Heart left ventricle (tissue), 16 donors: ENCODE results near the gene ELANE. TPM values are rescaled to one million over a fixed set of nuclear protein-coding genes. Genes with fewer than 3 reads are reported as not detected.

Source experiments
- ATAC-seq, 4 donors: fragments of 200-7000 bp; cut with Tn5 transposase; one replicate each; pipeline ENCODE4 v1.9.1; 2020 to 2022; ENCODE audit warnings: moderate library complexity in 4 of 4, mild to moderate bottlenecking in 3 of 4, moderate number of reproducible peaks in 1 of 4
- DNase-seq, 5 donors: peaks; one replicate each; pipeline ENCODE4 v3.0.0-alpha.2; 2020
- H3K27ac ChIP-seq, 12 donors: fragments of 200-600 bp; sonication (generic) in 4 of 12; one replicate each; pipeline versions ENCODE4 v1.5.0 to v1.8.0; 2016 to 2022; ENCODE audit warnings: mild to moderate bottlenecking in 2 of 12
- H3K27me3 ChIP-seq, 9 donors: fragments of 200-600 bp; sonication (generic) in 2 of 9; one replicate each; pipeline versions ENCODE4 v1.5.1 to v1.8.0; 2016 to 2022; ENCODE audit warnings: mild to moderate bottlenecking in 3 of 9
- H3K36me3 ChIP-seq, 9 donors: fragments of 200-600 bp; sonication (generic) in 2 of 9; one replicate each; pipeline versions ENCODE4 v1.5.0 to v1.8.0; 2018 to 2022; ENCODE audit warnings: mild to moderate bottlenecking in 2 of 9
- H3K4me1 ChIP-seq, 12 donors: fragments of 200-600 bp; sonication (generic) in 4 of 12; one replicate each; pipeline versions ENCODE4 v1.5.0 to v1.8.0; 2016 to 2022; ENCODE audit warnings: mild to moderate bottlenecking in 3 of 12
- H3K4me3 ChIP-seq, 12 donors: fragments of 200-600 bp; sonication (generic) in 4 of 12; one replicate each; pipeline versions ENCODE4 v1.5.0 to v1.8.0; 2017 to 2022; ENCODE audit warnings: mild to moderate bottlenecking in 9 of 12, moderate library complexity in 4 of 12
- H3K9me3 ChIP-seq, 12 donors: fragments of 200-600 bp; sonication (generic) in 4 of 12; one replicate each; pipeline versions ENCODE4 v1.5.0 to v1.8.0; 2016 to 2022; ENCODE audit warnings: mild to moderate bottlenecking in 1 of 12
- CTCF ChIP-seq, 12 donors: fragments of 200-600 bp; sonication (generic) in 4 of 12; IDR thresholded peaks; one replicate each; pipeline versions ENCODE4 v1.5.0 to v1.8.0; 2018 to 2022; ENCODE audit warnings: antibody characterized with exemption in 12 of 12, mild to moderate bottlenecking in 5 of 12
- POLR2A ChIP-seq, 2 donors: fragments of 450-650 bp; IDR thresholded peaks; one replicate each; pipeline ENCODE4 v1.6.1; 2017; ENCODE audit warnings: antibody characterized with exemption in 2 of 2, mild to moderate bottlenecking in 2 of 2, moderate library complexity in 2 of 2
- WGBS, 4 donors: extraction: QIAGEN DNeasy Blood & Tissue Kit in 2 of 4; methylation state at CpG; one replicate each; pipeline versions ENCODE4 v1.1.5 to v1.1.7; 2013 to 2018; 5-methylcytosine and 5-hydroxymethylcytosine counted together
- intact Hi-C, 10 donors: fragments of 100-400 bp; cut with DNase I; formaldehyde crosslinking; loops; one replicate each; pipeline versions ENCODE4 v1.11.1 to v1.14.2; 2022
- microRNA counts, 2 donors: library from miRNA; unstranded; fragments of <30 nt; microRNA quantifications; one replicate each; lab custom pipeline; 2016
- microRNA-seq, 4 donors: library from miRNA; unstranded; fragments of <30 nt; microRNA quantifications; one replicate each; pipeline versions ENCODE4 to v1.2.0, GENCODE V29; 2017 to 2020
- polyA plus RNA-seq, 2 donors: library from polyadenylated mRNA; stranded (reverse); fragments of 200-250 nt; gene quantifications; one replicate each; pipeline ENCODE4 v1.2.3, GENCODE V29; 2013
- total RNA-seq, 9 donors: library from RNA; depleted of rRNA in 2 of 9; stranded (reverse); fragments of >200 nt in 2 of 9; fragmentation: NEBNext Ultra II Directional in 3 of 9; extraction: Animal tissue kit (Norgen Biotek cat#: 25700) in 3 of 9; gene quantifications; one replicate each; pipeline versions ENCODE4 v1.1.0 to v1.2.4, GENCODE V29; 2016 to 2023
- donor health status: ischemic (EF 13 %, LVEDD 7.1; RV severe dilation, severe dysfunction).
- donor health status: healthy with polysubstance abuse.
- donor health status: DM: no; HTN: yes; CAD: no.
- donor health status: DM: no; HTN: no; CAD: no.
- donor health status: ischemic (EF 25% LVEDD 6.9; RV normal size, moderate dysfunction).
- donor health status: ischemic (EF 25% LVEDD 5.7; RV mildly dilated, moderate dysfunction).
- donor health status: healthy.
- donor health status: DM: yes; HTN: yes; CAD: no.
- donor health status: ischemic (EF 35%, LVEDD 5.7; RV mildly dilated, moderate dysfunction).
- donor health status: nonischemic (EF 11% LVEDD 7.7; RV severe dilation, severe dysfunction).
- donor health status: DM: yes; HTN: yes; CAD: no.
- donor health status: PGD.
- donor health status: ischemic (EF 29% LVEDD 5.4; RV normal size, mild dysfunction).
- donor health status: nonischemic (EF 23%, LVEDD 6.1; RV moderate dilation, normal function).

ELANE gene
- total and polyA plus RNA-seq, 11 donors = 0.42 to 1.8 (median 1.2) TPM; not detected in 5

DNA sequence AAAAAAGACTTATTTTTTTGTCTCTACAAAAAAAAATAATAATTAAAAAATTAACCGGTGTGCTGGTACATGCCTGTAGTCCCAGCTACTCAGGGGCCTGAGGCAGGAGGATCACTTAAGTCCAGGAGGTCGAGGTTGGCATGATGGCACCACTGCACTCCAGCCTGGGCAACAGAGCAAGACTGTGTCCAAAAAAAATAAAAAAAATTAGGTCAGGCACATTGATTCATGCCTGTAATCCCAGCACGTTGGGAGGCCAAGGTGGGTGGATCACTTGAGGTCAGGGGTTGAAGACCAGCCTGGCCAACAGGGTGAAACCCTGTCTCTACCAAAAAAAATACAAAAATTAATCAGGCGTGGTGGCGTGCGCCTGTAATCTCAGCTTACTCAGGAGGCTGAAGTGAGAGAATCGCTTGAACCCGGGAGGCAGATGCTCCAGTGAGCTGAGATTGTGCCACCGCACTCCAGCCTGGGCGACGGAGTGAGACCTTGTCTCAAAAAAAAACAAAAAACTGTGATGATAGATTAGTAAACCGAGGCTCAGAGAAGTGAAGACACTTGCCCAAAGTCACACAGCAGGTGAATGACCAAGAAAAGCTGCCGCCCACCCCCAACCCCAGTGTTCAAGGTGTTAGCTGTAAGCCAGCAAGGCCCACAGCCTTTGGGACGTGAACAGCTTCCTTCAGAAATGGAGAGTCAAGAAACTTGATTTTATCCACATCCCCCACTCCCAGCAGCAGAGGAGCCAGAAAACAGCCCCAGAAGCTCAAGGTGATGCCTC lies 50.5 kb downstream of the ELANE start:
- H3K36me3 ChIP-seq = peaks cover 0 to 31% (median 12%) of the 10 kb centered on the region in 9 donors
- DNase-seq = no peak
- no peak for ATAC-seq
- H3K27ac ChIP-seq = no peak overlapping the region
- no peaks in the 10 kb centered on the region for H3K27me3 ChIP-seq
- H3K4me3 ChIP-seq = no peak overlapping the region
- H3K4me1 ChIP-seq = peaks cover 0 to 8% (median 0%) of the 10 kb centered on the region in 12 donors
- WGBS, 4 donors = 91 to 93% (median 93%) methylated on average over 14 of the region's 14 CpGs
- intact Hi-C loops = no loop called here
- TF ChIP-seq POLR2A (IDR thresholded peaks at IDR 0.05) (no peak), CTCF (IDR thresholded peaks at IDR 0.05) (no peak)
- H3K9me3 ChIP-seq = no peaks in the 10 kb centered on the region

DNA sequence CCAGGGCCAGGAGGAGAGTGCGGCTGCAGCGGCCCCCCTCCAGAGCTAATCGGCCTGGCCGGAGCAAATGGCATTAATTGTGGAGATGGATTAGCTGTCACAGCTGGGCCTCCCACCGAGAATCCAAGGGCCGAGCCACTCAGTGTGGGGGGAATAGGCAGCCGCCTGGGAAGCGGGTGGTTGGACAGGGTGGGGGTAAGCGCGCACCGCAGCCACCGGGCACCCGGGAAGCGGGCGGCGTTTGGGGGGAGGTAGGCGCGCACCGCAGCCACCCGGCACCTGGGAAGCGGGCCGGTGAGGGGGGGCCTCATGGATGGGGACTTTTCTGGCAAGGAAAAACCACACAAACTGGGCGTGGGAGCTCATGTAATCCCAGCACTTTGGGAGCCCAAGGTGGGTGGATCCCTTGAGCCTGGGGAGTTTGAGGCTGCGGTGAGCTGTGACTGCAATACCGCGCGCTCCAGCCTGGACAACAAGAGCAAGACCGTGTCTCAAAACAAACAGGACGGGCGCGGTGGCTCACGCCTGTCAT lies 51.2 kb downstream of the ELANE start:
- intact Hi-C loops = no loop called here
- H3K9me3 ChIP-seq = no peaks in the 10 kb centered on the region
- DNase-seq (no peak), ATAC-seq (no peak)
- H3K4me3 ChIP-seq = no peak overlapping the region
- peaks cover 0 to 14% (median 0%) of the 10 kb centered on the region in 12 donors for H3K4me1 ChIP-seq
- TF ChIP-seq POLR2A (IDR thresholded peaks at IDR 0.05) (no peak), CTCF (IDR thresholded peaks at IDR 0.05) (no peak)
- no peaks in the 10 kb centered on the region for H3K27me3 ChIP-seq
- H3K27ac ChIP-seq = no peak overlapping the region
- peaks cover 0 to 29% (median 12%) of the 10 kb centered on the region in 9 donors for H3K36me3 ChIP-seq
- WGBS, 4 donors = 84 to 87% (median 85%) methylated on average over 28 to 32 of the region's 32 CpGs

DNA sequence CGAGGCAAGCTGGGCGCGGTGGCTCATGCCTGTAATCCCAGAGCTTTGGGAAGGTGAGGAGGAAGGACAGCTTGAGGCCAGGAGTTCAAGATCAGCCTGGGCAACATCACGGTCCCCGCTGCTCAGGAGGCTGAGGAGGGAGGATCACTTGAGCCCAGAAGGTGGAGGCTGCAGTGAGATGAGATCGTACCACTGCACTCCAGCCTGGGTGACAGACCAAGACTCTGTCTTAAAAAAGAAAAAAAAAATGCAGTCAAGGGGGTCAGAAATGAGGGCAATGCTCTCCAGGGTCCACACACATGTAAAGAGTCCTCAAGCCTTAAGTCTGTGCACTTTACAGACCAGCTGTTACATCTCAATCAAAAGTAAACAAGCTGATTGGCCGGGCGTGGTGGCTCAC lies 52.4 kb downstream of the ELANE start:
- Histone ChIP-seq H3K36me3 (peaks cover 0 to 20% (median 6%) of the 10 kb centered on the region in 9 donors), H3K4me1 (peaks cover 0 to 25% (median 0%) of the 10 kb centered on the region in 12 donors), H3K4me3 (no peak overlapping the region), H3K27me3 (no peaks in the 10 kb centered on the region), H3K9me3 (no peaks in the 10 kb centered on the region), H3K27ac (no peak overlapping the region)
- intact Hi-C loops = no loop called here
- TF ChIP-seq POLR2A (IDR thresholded peaks at IDR 0.05) (no peak), CTCF (IDR thresholded peaks at IDR 0.05) (no peak)
- WGBS, 4 donors = 90 to 96% (median 92%) methylated on average over 8 of the region's 8 CpGs
- ATAC-seq (no peak), DNase-seq (no peak)

MicroRNAs encoded within 50 kb of the gene (microRNA counts, 767-probe panel; counts per million panel counts)
- microRNA hsa-miR-3187-3p (lab: Ali Mortazavi, UCI) = 1,754 to 1,860 counts per million in 2 donors

Small RNA genes lying within 50 kb of the gene (microRNA-seq; reads per million reads assigned to microRNA genes)
- gene MIR3187 (1.3 to 3.6 (median 2.0) reads per million in 4 donors), gene MIR4745 (1.2 to 6.0 (median 2.9) reads per million in 4 donors)

Other genes with a start within 250 kb of the ELANE start
- 10 to 100 TPM; 32.0 to 78.0 (median 41.5) TPM for gene POLRMT, start 218.8 kb upstream of the ELANE start, total RNA-seq
- gene POLRMT, start 218.8 kb upstream of the ELANE start, polyA plus RNA-seq = 10 to 100 TPM; 38.8 to 75.2 TPM
- under 1 TPM in 3 of 9 donors, not detected in 6; 0.16 to 0.36 (median 0.20) TPM for gene FGF22, start 212.4 kb upstream of the ELANE start, total RNA-seq
- under 1 TPM; 0.07 to 0.11 TPM for gene FGF22, start 212.4 kb upstream of the ELANE start, polyA plus RNA-seq
- 100 to 1,000 TPM in 1 of 9 donors, 10 to 100 TPM in 8; 21.6 to 105 (median 29.4) TPM for gene RNF126, start 189.1 kb upstream of the ELANE start, total RNA-seq
- 10 to 100 TPM; 23.5 to 45.2 TPM for gene RNF126, start 189.1 kb upstream of the ELANE start, polyA plus RNA-seq
- 100 to 1,000 TPM in 4 of 9 donors, 10 to 100 TPM in 5; 41.7 to 347 (median 99.9) TPM for gene FSTL3, start 175.9 kb upstream of the ELANE start, total RNA-seq
- gene FSTL3, start 175.9 kb upstream of the ELANE start, polyA plus RNA-seq = 100 to 1,000 TPM; 131 to 376 TPM
- gene PRSS57, start 156.9 kb upstream of the ELANE start, total RNA-seq = not detected
- not detected for gene PRSS57, start 156.9 kb upstream of the ELANE start, polyA plus RNA-seq
- gene PALM, start 143.4 kb upstream of the ELANE start, total RNA-seq = 10 to 100 TPM; 13.5 to 42.3 (median 23.3) TPM
- gene PALM, start 143.4 kb upstream of the ELANE start, polyA plus RNA-seq = 10 to 100 TPM; 15.7 to 23.8 TPM
- 1 to 10 TPM in 1 of 9 donors, not detected in 8; 1.1 TPM for gene MISP, start 101.2 kb upstream of the ELANE start, total RNA-seq
- gene MISP, start 101.2 kb upstream of the ELANE start, polyA plus RNA-seq = under 1 TPM in 1 of 2 donors, not detected in 1; 0.06 TPM
- 100 to 1,000 TPM in 1 of 9 donors, 10 to 100 TPM in 8; 47.6 to 144 (median 55.6) TPM for gene PTBP1, start 54.9 kb upstream of the ELANE start, total RNA-seq
- gene PTBP1, start 54.9 kb upstream of the ELANE start, polyA plus RNA-seq = 10 to 100 TPM; 39.2 to 52.2 TPM
- under 1 TPM in 3 of 9 donors, not detected in 6; 0.10 to 0.50 (median 0.14) TPM for gene PLPPR3, start 30.3 kb upstream of the ELANE start, total RNA-seq
- not detected for gene PLPPR3, start 30.3 kb upstream of the ELANE start, polyA plus RNA-seq
- 1 to 10 TPM in 1 of 9 donors, under 1 TPM in 1, not detected in 7; 0.20 to 3.3 TPM for gene AZU1, start 24.5 kb upstream of the ELANE start, total RNA-seq
- gene AZU1, start 24.5 kb upstream of the ELANE start, polyA plus RNA-seq = under 1 TPM in 1 of 2 donors, not detected in 1; 0.11 TPM
- gene PRTN3, start 11.3 kb upstream of the ELANE start, total RNA-seq = under 1 TPM in 1 of 9 donors, not detected in 8; 0.40 TPM
- gene PRTN3, start 11.3 kb upstream of the ELANE start, polyA plus RNA-seq = under 1 TPM in 1 of 2 donors, not detected in 1; 0.11 TPM
- gene CFD, start 7.4 kb downstream of the ELANE start, total RNA-seq = 100 to 1,000 TPM in 4 of 9 donors, 10 to 100 TPM in 5; 24.2 to 586 (median 84.5) TPM
- 100 to 1,000 TPM; 123 to 262 TPM for gene CFD, start 7.4 kb downstream of the ELANE start, polyA plus RNA-seq
- 10 to 100 TPM; 17.5 to 41.9 (median 28.5) TPM for gene MED16, start 40.9 kb downstream of the ELANE start, total RNA-seq
- 10 to 100 TPM; 19.8 to 25.6 TPM for gene MED16, start 40.9 kb downstream of the ELANE start, polyA plus RNA-seq
- gene RNU6-9, start 41.2 kb downstream of the ELANE start, total RNA-seq = not detected
- gene RNU6-9, start 41.2 kb downstream of the ELANE start, polyA plus RNA-seq = not detected
- gene R3HDM4, start 60.9 kb downstream of the ELANE start, total RNA-seq = 10 to 100 TPM; 17.1 to 35.5 (median 23.8) TPM
- gene R3HDM4, start 60.9 kb downstream of the ELANE start, polyA plus RNA-seq = 10 to 100 TPM; 30.4 to 47.1 TPM
- not detected for gene KISS1R, start 65.0 kb downstream of the ELANE start, total RNA-seq
- not detected for gene KISS1R, start 65.0 kb downstream of the ELANE start, polyA plus RNA-seq
- 10 to 100 TPM in 1 of 9 donors, 1 to 10 TPM in 8; 1.9 to 15.7 (median 5.8) TPM for gene ARID3A, start 73.7 kb downstream of the ELANE start, total RNA-seq
- 1 to 10 TPM; 3.9 to 5.9 TPM for gene ARID3A, start 73.7 kb downstream of the ELANE start, polyA plus RNA-seq
- 10 to 100 TPM; 15.6 to 36.3 (median 19.2) TPM for gene WDR18, start 132.0 kb downstream of the ELANE start, total RNA-seq
- 10 to 100 TPM; 31.9 to 34.5 TPM for gene WDR18, start 132.0 kb downstream of the ELANE start, polyA plus RNA-seq
- under 1 TPM in 2 of 9 donors, not detected in 7; 0.09 to 0.51 TPM for gene GRIN3B, start 148.1 kb downstream of the ELANE start, total RNA-seq
- gene GRIN3B, start 148.1 kb downstream of the ELANE start, polyA plus RNA-seq = under 1 TPM in 1 of 2 donors, not detected in 1; 0.01 TPM
- 100 to 1,000 TPM in 7 of 9 donors, 10 to 100 TPM in 2; 95.1 to 189 (median 112) TPM for gene TMEM259, start 168.8 kb downstream of the ELANE start, total RNA-seq
- 100 to 1,000 TPM; 131 to 148 TPM for gene TMEM259, start 168.8 kb downstream of the ELANE start, polyA plus RNA-seq
- gene RNU6-2, start 169.2 kb downstream of the ELANE start, total RNA-seq = not detected
- not detected for gene RNU6-2, start 169.2 kb downstream of the ELANE start, polyA plus RNA-seq
- gene CNN2, start 174.3 kb downstream of the ELANE start, total RNA-seq = 10 to 100 TPM; 26.2 to 98.5 (median 61.6) TPM
- 10 to 100 TPM; 43.8 to 45.3 TPM for gene CNN2, start 174.3 kb downstream of the ELANE start, polyA plus RNA-seq
- 10 to 100 TPM in 4 of 9 donors, 1 to 10 TPM in 5; 5.9 to 12.4 (median 9.2) TPM for gene ABCA7, start 187.8 kb downstream of the ELANE start, total RNA-seq
- gene ABCA7, start 187.8 kb downstream of the ELANE start, polyA plus RNA-seq = 1 to 10 TPM; 2.9 to 8.8 TPM
- 10 to 100 TPM in 3 of 9 donors, 1 to 10 TPM in 6; 1.6 to 38.2 (median 5.1) TPM for gene ARHGAP45, start 214.9 kb downstream of the ELANE start, total RNA-seq
- gene ARHGAP45, start 214.9 kb downstream of the ELANE start, polyA plus RNA-seq = 1 to 10 TPM; 4.1 to 4.7 TPM
- gene POLR2E, start 243.1 kb downstream of the ELANE start, total RNA-seq = 100 to 1,000 TPM; 116 to 220 (median 139) TPM
- 100 to 1,000 TPM; 161 to 209 TPM for gene POLR2E, start 243.1 kb downstream of the ELANE start, polyA plus RNA-seq